ENCODE data around the gene NCBP2L.

DNA sequence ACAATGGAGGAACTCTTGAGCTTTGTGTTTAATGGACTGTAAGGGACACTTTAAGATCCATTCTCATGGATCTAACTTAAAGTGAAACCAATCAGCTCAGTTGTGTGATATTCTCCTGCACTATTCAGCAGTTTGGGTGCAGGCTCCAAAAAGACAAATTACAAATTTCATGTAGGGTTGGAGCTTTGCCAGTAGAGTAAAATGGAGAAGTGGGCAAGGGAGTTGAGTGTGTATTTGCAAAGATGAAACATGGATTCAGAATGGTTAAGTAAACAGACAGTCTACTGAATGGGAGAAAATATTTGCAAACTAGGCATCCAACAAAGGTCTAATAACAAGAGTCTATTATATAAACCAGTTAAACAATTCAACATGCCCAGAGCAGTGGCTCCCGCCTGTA, 26.9 kb downstream of the NCBP2L start:
- TF ChIP-seq, protein P1, sequence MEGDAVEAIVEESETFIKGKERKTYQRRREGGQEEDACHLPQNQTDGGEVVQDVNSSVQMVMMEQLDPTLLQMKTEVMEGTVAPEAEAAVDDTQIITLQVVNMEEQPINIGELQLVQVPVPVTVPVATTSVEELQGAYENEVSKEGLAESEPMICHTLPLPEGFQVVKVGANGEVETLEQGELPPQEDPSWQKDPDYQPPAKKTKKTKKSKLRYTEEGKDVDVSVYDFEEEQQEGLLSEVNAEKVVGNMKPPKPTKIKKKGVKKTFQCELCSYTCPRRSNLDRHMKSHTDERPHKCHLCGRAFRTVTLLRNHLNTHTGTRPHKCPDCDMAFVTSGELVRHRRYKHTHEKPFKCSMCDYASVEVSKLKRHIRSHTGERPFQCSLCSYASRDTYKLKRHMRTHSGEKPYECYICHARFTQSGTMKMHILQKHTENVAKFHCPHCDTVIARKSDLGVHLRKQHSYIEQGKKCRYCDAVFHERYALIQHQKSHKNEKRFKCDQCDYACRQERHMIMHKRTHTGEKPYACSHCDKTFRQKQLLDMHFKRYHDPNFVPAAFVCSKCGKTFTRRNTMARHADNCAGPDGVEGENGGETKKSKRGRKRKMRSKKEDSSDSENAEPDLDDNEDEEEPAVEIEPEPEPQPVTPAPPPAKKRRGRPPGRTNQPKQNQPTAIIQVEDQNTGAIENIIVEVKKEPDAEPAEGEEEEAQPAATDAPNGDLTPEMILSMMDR (IDR thresholded peaks at IDR 0.05; ENCODE audit: low read depth, low read length, missing input control): no peak
- TF ChIP-seq HNF4A (conservative IDR thresholded peaks at IDR 0.05) (no peak), EGR1 (IDR thresholded peaks at IDR 0.05; ENCODE audit: low read depth in 2 of 2) (no peak)

All from liver (tissue), 3 donors.